ENCODE data around the gene LCTL. TPM values are rescaled to one million over a fixed set of nuclear protein-coding genes. Genes with fewer than 3 reads are reported as not detected.

LCTL gene
- total and polyA plus RNA-seq, 2 of the 8 experiments (the other 6 are each of a cell fraction or from before 2014, with no cell fraction given): 5.5 to 6.2 TPM

DNA sequence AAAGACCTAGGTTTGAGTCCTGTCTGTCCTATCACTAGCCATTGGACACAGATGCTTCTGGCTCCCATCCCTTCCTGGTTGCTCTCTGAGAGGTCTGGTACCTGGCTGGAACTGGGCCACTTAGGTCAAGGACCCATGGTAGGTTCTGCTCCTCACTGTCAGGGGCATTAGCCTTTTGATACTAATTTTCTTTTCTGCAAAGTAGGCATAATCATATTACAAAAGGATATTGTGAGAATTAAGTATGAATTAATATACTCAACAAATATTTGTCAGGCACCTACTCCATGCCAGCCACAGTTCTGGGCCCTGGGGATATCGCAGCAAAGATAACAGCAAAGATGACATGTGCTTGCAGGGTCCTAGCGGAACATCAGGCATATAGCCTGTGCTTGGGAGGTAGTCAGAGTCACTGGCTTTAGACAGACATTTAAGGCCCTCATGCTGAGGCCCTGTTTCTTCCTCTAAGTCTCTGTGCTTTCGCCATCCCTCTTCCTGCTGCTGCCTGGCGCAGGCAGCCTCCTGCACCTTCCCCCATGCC, 25.6 kb upstream of the LCTL start:
- TF ChIP-seq CBX5 (IDR thresholded peaks at IDR 0.05; ENCODE audit: low read depth, low read length) (no peak), SUZ12 (IDR thresholded peaks at IDR 0.05; ENCODE audit: low read length) (no peak), RNF2 (IDR thresholded peaks at IDR 0.05; ENCODE audit: borderline replicate concordance, low read depth, low read length, missing control alignments, poor library complexity, severe bottlenecking) (no peak), RFX5 (IDR thresholded peaks at IDR 0.05; ENCODE audit: borderline replicate concordance, low read depth, low read length) (no peak), NANOG (IDR thresholded peaks at IDR 0.05; ENCODE audit: insufficient read depth, low read depth, low read length, poor library complexity, severe bottlenecking) (no peak), POLR2AphosphoS5 (IDR thresholded peaks at IDR 0.05; ENCODE audit: low read depth, low read length) (no peak)
- TF ChIP-seq, protein P1, sequence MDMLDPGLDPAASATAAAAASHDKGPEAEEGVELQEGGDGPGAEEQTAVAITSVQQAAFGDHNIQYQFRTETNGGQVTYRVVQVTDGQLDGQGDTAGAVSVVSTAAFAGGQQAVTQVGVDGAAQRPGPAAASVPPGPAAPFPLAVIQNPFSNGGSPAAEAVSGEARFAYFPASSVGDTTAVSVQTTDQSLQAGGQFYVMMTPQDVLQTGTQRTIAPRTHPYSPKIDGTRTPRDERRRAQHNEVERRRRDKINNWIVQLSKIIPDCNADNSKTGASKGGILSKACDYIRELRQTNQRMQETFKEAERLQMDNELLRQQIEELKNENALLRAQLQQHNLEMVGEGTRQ (IDR thresholded peaks at IDR 0.05; ENCODE audit: low read length): no peak
- Histone ChIP-seq H4K8ac (ENCODE audit: extremely low read depth, insufficient read depth, low read length) (no peak overlapping the region), H2BK12ac (ENCODE audit: low read depth, low read length) (no peak overlapping the region), H3K9me3 (ENCODE audit: insufficient read depth in 2 of 2, low read depth in 1 of 2, low read length in 1 of 2) (no peaks in the 10 kb centered on the region), H2AK5ac (ENCODE audit: low read depth, low read length) (no peak overlapping the region), H2AFZ (ENCODE audit: low read length) (no peak overlapping the region), H3K27ac (ENCODE audit: low read depth, low read length) (no peak overlapping the region), H2BK15ac (ENCODE audit: low read length) (no peak overlapping the region), H2BK20ac (ENCODE audit: low read length) (no peak overlapping the region), H3K9ac (replicated peaks in 1 of 4; ENCODE audit: extremely low read depth in 1 of 4, low read depth in 3 of 4, low read length in 3 of 4) (no peak overlapping the region), H3K27me3 (replicated peaks in 1 of 4; ENCODE audit: control insufficient read depth in 3 of 4, extremely low read depth in 1 of 4, insufficient read depth in 3 of 4, low read length in 3 of 4) (no peaks in the 10 kb centered on the region), H3K14ac (ENCODE audit: insufficient read length) (no peak overlapping the region), H4K91ac (replicated peaks; ENCODE audit: insufficient read length, low read length) (no peak overlapping the region), H3K18ac (ENCODE audit: extremely low read depth, low read length) (no peak overlapping the region), H3K36me3 (ENCODE audit: control insufficient read depth in 2 of 4, insufficient read depth in 4 of 4, low read length in 3 of 4) (no peaks in the 10 kb centered on the region), H3K4me1 (replicated peaks in 1 of 4; ENCODE audit: control insufficient read depth in 3 of 4, insufficient read depth in 4 of 4, low read length in 3 of 4) (peaks cover 0 to 3% (median 2%) of the 10 kb centered on the region in 4 experiments; a peak in 2 of 7 replicates), H3K23ac (ENCODE audit: insufficient read length) (no peak overlapping the region), H3K4me3 (ENCODE audit: extremely low read depth in 1 of 4, insufficient read depth in 2 of 4, low read depth in 3 of 4, low read length in 4 of 4) (no peak overlapping the region), H3K56ac (replicated peaks; ENCODE audit: insufficient read length, low read depth, low read length) (no peak overlapping the region), H4K20me1 (replicated peaks in 1 of 2; ENCODE audit: control insufficient read depth in 1 of 2, insufficient read depth in 2 of 2, low read length in 2 of 2) (no peaks in the 10 kb centered on the region), H3K23me2 (ENCODE audit: low read depth, low read length) (no peaks in the 10 kb centered on the region; the same call in 1 of the 2 replicates), H3K4me2 (ENCODE audit: insufficient read depth in 1 of 2, low read depth in 2 of 2, low read length in 2 of 2) (no peak overlapping the region), H3K79me1 (ENCODE audit: low read depth, low read length) (no peaks in the 10 kb centered on the region), H3K79me2 (ENCODE audit: control insufficient read depth in 1 of 2, insufficient read depth in 2 of 2, low read length in 2 of 2) (no peaks in the 10 kb centered on the region), H3K4ac (replicated peaks; ENCODE audit: insufficient read length, low read depth, low read length) (no peak overlapping the region), H2BK5ac (ENCODE audit: low read depth, low read length) (no peak overlapping the region), H2BK120ac (replicated peaks; ENCODE audit: low read depth, low read length) (no peak overlapping the region), H4K5ac (ENCODE audit: insufficient read length, low read depth, low read length) (no peak overlapping the region)
- no peak for DNase-seq (ENCODE audit: low read depth in 1 of 2, low spot score in 2 of 2)
- FAIRE-seq: no peak
- POLR2A ChIA-PET (ENCODE audit: partially characterized antibody): no interaction called here
- 94% methylated on average over 4 of the region's 4 CpGs; no CpG with 5 or more reads in 1 of the 2 experiments for WGBS, 2 experiments (ENCODE audit: extremely low coverage in 1 of 2, insufficient coverage in 1 of 2, insufficient read length in 1 of 2, insufficient replicate concordance in 2 of 2, low coverage in 1 of 2, low lambda C conversion rate in 2 of 2, missing lambda C conversion rate in 1 of 2)
- CTCF ChIA-PET (ENCODE audit: partially characterized antibody): interaction anchor here (1.0 to 1.6 kb wide), 3 partner anchors 94 to 108 kb away, joined by 3 to 5 read pairs (median 3); no protein-coding TSS in a partner anchor

Measured in H1 (cell line).